Glutamatergic neuron (in vitro differentiated cells): ENCODE measurements around the gene ELFN1. TPM values are rescaled to one million over a fixed set of nuclear protein-coding genes. Genes with fewer than 3 reads are reported as not detected.

ENCODE experiments used
- DNase-seq: peaks from one replicate; pipeline ENCODE4 v3.0.0; 2022
- H3K27ac Mint-ChIP-seq: one replicate; pipeline ENCODE4 v1.8.0; 2020; ENCODE audit warnings: mild to moderate bottlenecking, mixed read lengths, inconsistent platforms; ENCODE audit not compliant: unreplicated experiment
- H3K27me3 Mint-ChIP-seq: one replicate; pipeline ENCODE4 v1.8.0; 2020; ENCODE audit warnings: mild to moderate bottlenecking, moderate library complexity, mixed read lengths, inconsistent platforms; ENCODE audit not compliant: unreplicated experiment
- H3K36me3 Mint-ChIP-seq: one replicate; pipeline ENCODE4 v1.8.0; 2020; ENCODE audit warnings: mild to moderate bottlenecking, mixed read lengths, inconsistent platforms; ENCODE audit not compliant: unreplicated experiment
- H3K4me1 Mint-ChIP-seq: one replicate; pipeline ENCODE4 v1.8.0; 2020; ENCODE audit warnings: mild to moderate bottlenecking, low read depth, mixed read lengths, inconsistent platforms; ENCODE audit not compliant: unreplicated experiment
- H3K4me3 Mint-ChIP-seq: one replicate; pipeline ENCODE4 v1.8.0; 2020; ENCODE audit warnings: mild to moderate bottlenecking, mixed read lengths, inconsistent platforms; ENCODE audit not compliant: unreplicated experiment
- H3K9me3 Mint-ChIP-seq: one replicate; pipeline ENCODE4 v1.8.0; 2020; ENCODE audit warnings: mild to moderate bottlenecking, moderate library complexity, mixed read lengths, inconsistent platforms; ENCODE audit not compliant: unreplicated experiment
- total RNA-seq: library from RNA; stranded (reverse); fragmentation: NEBNext Ultra II Directional; extraction: Animal tissue kit (Norgen Biotek cat#: 25700); gene quantifications from one replicate; pipeline ENCODE4 v1.2.1, GENCODE V29; 2021; ENCODE audit not compliant: unreplicated experiment
- TF ChIP-seq, protein P1 (sequence below): fragments of 200-600 bp; sonication (generic); IDR thresholded peaks from one replicate; pipeline ENCODE4 v1.5.0; 2021; ENCODE audit not compliant: partially characterized antibody, unreplicated experiment

ELFN1 gene
- total RNA-seq, 1 donor from 2014 or later: 40.0 TPM

DNA sequence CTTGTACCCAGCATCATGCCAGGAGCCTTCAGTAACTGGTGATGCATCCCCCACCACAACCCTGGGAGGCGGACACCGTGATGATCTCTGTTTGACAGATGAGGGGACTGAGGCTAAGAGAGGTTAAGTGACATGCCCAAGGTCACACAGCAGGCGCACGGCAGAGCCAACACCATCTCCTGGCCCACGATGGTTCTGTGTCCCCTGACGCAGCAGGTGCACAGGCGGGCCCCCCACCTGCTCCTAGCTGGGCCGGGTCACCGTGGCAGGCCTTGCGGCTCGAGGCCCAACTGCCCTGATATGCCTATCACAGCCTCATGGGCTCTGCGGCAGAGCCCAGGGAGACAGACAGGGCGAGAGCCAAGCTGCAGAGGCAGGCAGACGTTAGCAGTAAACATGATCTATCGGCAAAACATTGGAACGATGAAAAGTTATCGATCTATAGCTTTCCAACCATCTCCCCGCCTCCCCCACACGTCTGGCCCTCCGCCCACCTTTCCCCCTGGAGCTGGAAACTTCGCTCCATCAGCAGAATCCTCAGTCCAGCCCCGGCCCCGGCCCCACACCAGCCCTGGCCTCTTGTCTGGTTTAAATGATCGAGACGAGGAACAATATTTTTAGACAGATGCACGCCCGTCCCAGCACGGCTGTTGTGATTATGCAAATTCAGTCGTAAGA lies 65.9 kb downstream of the ELFN1 start:
- peaks cover 8% of the 10 kb centered on the region for H3K27me3 Mint-ChIP-seq

DNA sequence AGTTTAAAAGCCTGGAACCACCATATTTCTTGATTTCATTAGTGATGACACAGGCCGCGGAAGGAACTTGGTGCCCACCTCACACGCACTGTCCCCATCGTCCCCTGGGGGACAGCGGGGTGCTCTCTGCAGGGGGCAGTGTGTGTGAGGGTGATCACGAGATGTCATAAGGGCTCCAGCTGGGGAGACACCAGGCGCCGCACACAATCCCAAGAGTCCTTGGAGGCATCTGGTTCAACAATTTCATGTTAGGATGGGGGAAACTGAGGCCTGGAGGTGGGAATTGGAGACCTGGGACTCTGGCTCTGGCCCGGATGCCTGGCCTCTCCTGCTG lies 66.4 kb downstream of the ELFN1 start:
- no peak overlapping the region for H3K27ac Mint-ChIP-seq
- peaks cover 7% of the 10 kb centered on the region for H3K9me3 Mint-ChIP-seq
- H3K4me3 Mint-ChIP-seq: no peak overlapping the region
- peaks cover under 1% of the 10 kb centered on the region for H3K36me3 Mint-ChIP-seq
- H3K27me3 Mint-ChIP-seq: peaks cover 8% of the 10 kb centered on the region
- DNase-seq: no peak
- H3K4me1 Mint-ChIP-seq: peaks cover 34% of the 10 kb centered on the region
- TF ChIP-seq, protein P1, sequence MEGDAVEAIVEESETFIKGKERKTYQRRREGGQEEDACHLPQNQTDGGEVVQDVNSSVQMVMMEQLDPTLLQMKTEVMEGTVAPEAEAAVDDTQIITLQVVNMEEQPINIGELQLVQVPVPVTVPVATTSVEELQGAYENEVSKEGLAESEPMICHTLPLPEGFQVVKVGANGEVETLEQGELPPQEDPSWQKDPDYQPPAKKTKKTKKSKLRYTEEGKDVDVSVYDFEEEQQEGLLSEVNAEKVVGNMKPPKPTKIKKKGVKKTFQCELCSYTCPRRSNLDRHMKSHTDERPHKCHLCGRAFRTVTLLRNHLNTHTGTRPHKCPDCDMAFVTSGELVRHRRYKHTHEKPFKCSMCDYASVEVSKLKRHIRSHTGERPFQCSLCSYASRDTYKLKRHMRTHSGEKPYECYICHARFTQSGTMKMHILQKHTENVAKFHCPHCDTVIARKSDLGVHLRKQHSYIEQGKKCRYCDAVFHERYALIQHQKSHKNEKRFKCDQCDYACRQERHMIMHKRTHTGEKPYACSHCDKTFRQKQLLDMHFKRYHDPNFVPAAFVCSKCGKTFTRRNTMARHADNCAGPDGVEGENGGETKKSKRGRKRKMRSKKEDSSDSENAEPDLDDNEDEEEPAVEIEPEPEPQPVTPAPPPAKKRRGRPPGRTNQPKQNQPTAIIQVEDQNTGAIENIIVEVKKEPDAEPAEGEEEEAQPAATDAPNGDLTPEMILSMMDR: no peak

More for the DNA sequence above, 65.9 kb downstream of the ELFN1 start:
- Mint-ChIP-seq H3K4me3 (no peak overlapping the region), H3K27ac (no peak overlapping the region), H3K9me3 (peaks cover 10% of the 10 kb centered on the region), H3K4me1 (peaks cover 36% of the 10 kb centered on the region), H3K36me3 (peaks cover 5% of the 10 kb centered on the region)
- DNase-seq: no peak
- TF ChIP-seq, protein P1: no peak

DNA sequence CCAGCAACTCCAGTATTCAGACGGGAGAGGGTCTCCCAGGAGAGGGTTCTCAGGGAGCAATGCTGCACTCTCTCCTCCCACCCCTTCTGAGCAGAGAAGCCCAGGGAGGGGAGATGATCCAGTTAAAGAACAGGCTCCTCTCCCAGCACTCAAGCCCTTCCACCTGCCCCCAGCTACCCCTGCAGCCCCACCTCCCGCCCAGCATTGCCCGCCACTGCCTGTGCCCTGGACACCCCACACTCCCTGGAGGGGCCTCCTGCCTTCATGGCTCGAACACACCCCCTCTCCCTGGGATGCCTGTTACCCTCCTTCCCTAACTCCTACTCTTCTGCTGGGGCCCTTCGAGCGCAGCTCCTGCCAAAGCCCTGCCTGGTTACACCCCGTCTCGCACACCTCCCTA lies 66.8 kb downstream of the ELFN1 start:
- TF ChIP-seq, protein P1: no peak

DNA sequence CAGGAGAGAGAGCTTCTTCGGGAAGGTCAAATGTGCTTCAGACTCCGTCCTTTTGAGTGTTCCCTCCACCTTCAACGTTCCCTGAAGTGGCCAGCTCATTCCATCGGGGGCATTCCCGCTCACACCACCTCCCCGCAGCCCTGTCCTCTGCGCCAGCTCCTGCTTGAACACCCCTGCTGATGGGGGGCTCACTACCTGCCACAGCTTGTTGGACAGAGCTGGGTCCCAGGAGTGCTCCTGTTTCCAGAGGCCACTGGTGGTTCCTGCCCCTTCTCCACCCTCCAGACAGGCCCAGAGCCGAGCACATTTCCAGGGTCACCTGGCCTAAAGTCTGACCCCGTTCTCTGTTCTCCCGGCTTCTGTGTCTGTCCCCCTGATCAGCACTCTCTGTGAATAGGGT lies 67.4 kb downstream of the ELFN1 start:
- DNase-seq: no peak
- peaks cover 3% of the 10 kb centered on the region for H3K27me3 Mint-ChIP-seq

More for the DNA sequence above, 66.8 kb downstream of the ELFN1 start:
- peaks cover 8% of the 10 kb centered on the region for H3K27me3 Mint-ChIP-seq
- no peak overlapping the region for H3K4me3 Mint-ChIP-seq
- H3K27ac Mint-ChIP-seq: no peak overlapping the region
- H3K9me3 Mint-ChIP-seq: peaks cover 7% of the 10 kb centered on the region
- peaks cover 33% of the 10 kb centered on the region for H3K4me1 Mint-ChIP-seq
- no peak for DNase-seq
- H3K36me3 Mint-ChIP-seq: no peaks in the 10 kb centered on the region

DNA sequence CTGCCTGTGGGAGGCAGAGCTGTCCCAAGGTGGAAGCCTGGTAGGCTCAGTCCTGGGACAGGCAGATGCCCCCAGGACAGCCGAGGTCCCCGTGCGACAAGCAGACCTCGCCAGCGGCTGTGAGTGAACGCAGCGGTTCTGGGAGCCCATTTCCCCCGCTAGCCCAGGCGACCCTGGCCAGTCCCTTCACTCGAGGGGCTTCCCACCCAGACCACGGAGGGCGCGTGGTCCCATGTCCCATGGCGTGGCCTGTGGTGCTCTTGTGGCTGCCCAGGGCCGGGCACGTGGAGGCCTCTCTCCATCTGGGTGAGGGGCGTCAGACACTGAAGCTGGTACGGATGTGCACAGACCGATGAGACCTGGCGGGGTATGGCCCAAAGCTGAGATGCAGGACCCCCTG lies 67.9 kb downstream of the ELFN1 start:
- Mint-ChIP-seq H3K36me3 (no peaks in the 10 kb centered on the region), H3K27me3 (peaks cover 3% of the 10 kb centered on the region), H3K4me1 (peaks cover 27% of the 10 kb centered on the region), H3K27ac (no peak overlapping the region), H3K9me3 (peaks cover 11% of the 10 kb centered on the region), H3K4me3 (no peak overlapping the region)
- no peak for DNase-seq
- TF ChIP-seq, protein P1: no peak

More for the DNA sequence above, 67.4 kb downstream of the ELFN1 start:
- no peak overlapping the region for H3K4me3 Mint-ChIP-seq
- peaks cover 8% of the 10 kb centered on the region for H3K9me3 Mint-ChIP-seq
- TF ChIP-seq, protein P1: no peak
- peaks cover 26% of the 10 kb centered on the region for H3K4me1 Mint-ChIP-seq
- H3K36me3 Mint-ChIP-seq: no peaks in the 10 kb centered on the region
- no peak overlapping the region for H3K27ac Mint-ChIP-seq
